Measurements from ENCODE around the gene TESK1. TPM values are rescaled to one million over a fixed set of nuclear protein-coding genes. Genes with fewer than 3 reads are reported as not detected.
"Not testable (repeated sequence)": the region's sequence is repeated elsewhere in the genome, so short reads cannot be mapped to it uniquely, and the experiment has no call there.

TESK1 gene
- total and polyA plus RNA-seq, 2 donors, result 9.3 to 32.8 TPM

GRCh38 chr9:35643046-35643445 is 38.0 kb downstream of the TESK1 start:
- peaks cover 0 to 8% of the 10 kb centered on the region in 2 donors for H3K36me3 ChIP-seq (ENCODE audit: control insufficient read depth in 2 of 2, insufficient read depth in 2 of 2, low read length in 1 of 2)
- H3K4me3 ChIP-seq (ENCODE audit: low read length in 2 of 2), result no peak overlapping the region
- no peaks in the 10 kb centered on the region for H3K27me3 ChIP-seq (ENCODE audit: control insufficient read depth in 2 of 2, insufficient read depth in 1 of 2, low read length in 1 of 2)
- peaks cover 20 to 35% of the 10 kb centered on the region in 2 donors for H3K4me1 ChIP-seq (ENCODE audit: control insufficient read depth in 2 of 2, insufficient read depth in 2 of 2, low read length in 2 of 2)
- WGBS, result 97% methylated on average over 12 of the region's 12 CpGs
- no peak overlapping the region for H3K27ac ChIP-seq (ENCODE audit: low read depth in 1 of 2, low read length in 1 of 2)
- no peaks in the 10 kb centered on the region for H3K9me3 ChIP-seq (ENCODE audit: control insufficient read depth in 2 of 2, insufficient read depth in 1 of 2, low read length in 1 of 2)
- no peak for DNase-seq (ENCODE audit: low read depth in 6 of 9, low spot score in 9 of 9)

DNA sequence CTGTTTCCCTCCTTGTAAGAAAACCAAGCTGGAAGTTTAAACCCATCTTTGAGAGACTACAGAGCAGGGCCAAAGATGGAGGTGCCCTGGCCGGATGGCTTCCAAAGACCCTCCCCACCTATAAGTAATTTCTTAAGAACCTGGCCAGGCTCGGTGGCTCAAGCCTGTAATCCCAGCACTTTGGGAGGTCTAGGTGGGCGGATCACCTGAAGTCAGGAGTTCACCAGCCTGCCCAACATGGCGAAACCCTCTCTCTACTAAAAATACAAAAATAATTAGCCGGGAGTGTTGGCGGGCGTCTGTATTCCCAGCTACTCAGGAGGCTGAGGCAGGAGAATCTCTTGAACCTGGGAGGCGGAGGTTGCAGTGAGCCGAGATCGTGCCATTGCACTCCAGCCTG is 40.7 kb downstream of the TESK1 start:
- H3K4me3 ChIP-seq (ENCODE audit: low read length in 2 of 2), result peak overlapping the region; percentile 68 to 95
- not testable (repeated sequence) for H3K9me3 ChIP-seq (ENCODE audit: control insufficient read depth in 2 of 2, insufficient read depth in 1 of 2, low read length in 1 of 2); H3K27me3 ChIP-seq (ENCODE audit: control insufficient read depth in 2 of 2, insufficient read depth in 1 of 2, low read length in 1 of 2); DNase-seq (ENCODE audit: low read depth in 6 of 9, low spot score in 9 of 9)
- WGBS, result 44% methylated on average over 10 of the region's 10 CpGs
- peaks cover 35 to 52% of the 10 kb centered on the region in 2 donors for H3K4me1 ChIP-seq (ENCODE audit: control insufficient read depth in 2 of 2, insufficient read depth in 2 of 2, low read length in 2 of 2)
- H3K36me3 ChIP-seq (ENCODE audit: control insufficient read depth in 2 of 2, insufficient read depth in 2 of 2, low read length in 1 of 2), result peaks cover 0 to 15% of the 10 kb centered on the region in 2 donors
- peak overlapping the region; percentile 93 to 99 for H3K27ac ChIP-seq (ENCODE audit: low read depth in 1 of 2, low read length in 1 of 2)

DNA sequence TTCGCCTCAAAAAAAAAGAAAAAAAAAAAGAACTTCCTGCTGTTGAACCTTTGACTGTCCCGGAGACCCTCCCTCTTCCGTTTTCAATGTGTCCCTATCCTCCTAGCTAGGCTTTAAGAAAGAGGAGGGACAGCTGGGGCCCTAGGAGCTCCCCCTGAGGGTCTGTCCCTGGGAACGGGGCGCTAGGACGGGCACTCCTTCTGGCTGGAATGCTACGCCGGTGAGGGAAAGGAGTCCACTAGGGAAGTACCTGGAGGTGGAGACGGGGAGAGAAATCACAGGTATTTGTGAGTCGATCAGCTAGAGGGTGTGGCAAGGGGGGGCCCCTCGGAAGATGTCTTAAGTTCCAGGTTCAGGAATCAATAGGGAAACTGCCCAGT is 41.1 kb downstream of the TESK1 start:
- WGBS, result under 1% methylated on average over 11 of the region's 11 CpGs
- peak in 6 of 9 donors; percentile 42 to 84 (median 58) for DNase-seq (ENCODE audit: low read depth in 6 of 9, low spot score in 9 of 9)

DNA sequence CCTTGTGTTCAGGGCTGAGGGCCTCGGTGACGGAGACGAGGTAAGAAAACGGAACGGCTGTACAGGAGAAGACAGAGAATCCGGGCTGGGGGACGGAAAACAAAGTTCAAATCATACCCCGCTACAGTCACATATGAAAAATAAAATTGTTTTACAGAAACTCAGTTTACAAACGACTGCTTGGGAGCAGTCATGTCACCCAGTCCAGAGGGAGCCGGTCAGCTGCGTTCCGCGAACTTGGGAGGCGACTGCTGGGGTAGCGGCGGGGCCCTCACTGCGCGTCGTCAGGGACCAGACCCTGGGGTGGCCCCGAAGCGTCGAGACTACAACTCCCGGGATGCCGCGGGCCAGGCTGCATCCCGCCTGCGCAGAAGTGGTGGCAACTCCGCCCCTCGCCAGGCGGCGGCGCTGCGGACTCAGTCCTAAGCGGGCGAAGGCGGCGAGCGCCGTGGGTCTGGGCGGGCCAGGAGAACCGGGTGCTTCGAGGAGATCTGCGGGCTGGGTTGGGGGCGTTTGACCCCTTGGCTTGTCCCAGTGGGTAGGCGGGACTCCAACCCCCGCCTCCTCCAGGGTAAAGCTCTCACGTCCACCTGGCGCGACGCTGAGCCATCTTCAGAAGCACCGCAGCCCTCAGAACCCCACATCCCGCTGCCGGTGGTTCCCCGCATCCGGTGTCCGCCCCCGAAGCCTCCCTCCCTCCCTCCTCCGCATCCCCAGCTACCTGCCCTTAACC is 41.6 kb downstream of the TESK1 start:
- Histone ChIP-seq H3K27ac (ENCODE audit: low read depth in 1 of 2, low read length in 1 of 2) (peak overlapping the region; percentile 95 to 99), H3K4me3 (ENCODE audit: low read length in 2 of 2) (peak overlapping the region; percentile 68 to 95), H3K4me1 (ENCODE audit: control insufficient read depth in 2 of 2, insufficient read depth in 2 of 2, low read length in 2 of 2) (peaks cover 41 to 62% of the 10 kb centered on the region in 2 donors), H3K9me3 (ENCODE audit: control insufficient read depth in 2 of 2, insufficient read depth in 1 of 2, low read length in 1 of 2) (no peaks in the 10 kb centered on the region), H3K36me3 (ENCODE audit: control insufficient read depth in 2 of 2, insufficient read depth in 2 of 2, low read length in 1 of 2) (peaks cover 0 to 15% of the 10 kb centered on the region in 2 donors), H3K27me3 (ENCODE audit: control insufficient read depth in 2 of 2, insufficient read depth in 1 of 2, low read length in 1 of 2) (no peaks in the 10 kb centered on the region)
- DNase-seq (ENCODE audit: low read depth in 6 of 9, low spot score in 9 of 9), result peak; percentile 83 to 96 (median 93)
- WGBS, result under 1% methylated on average over 58 of the region's 58 CpGs

More for the DNA sequence above, 41.1 kb downstream of the TESK1 start:
- Histone ChIP-seq H3K4me1 (ENCODE audit: control insufficient read depth in 2 of 2, insufficient read depth in 2 of 2, low read length in 2 of 2) (peaks cover 36 to 56% of the 10 kb centered on the region in 2 donors), H3K4me3 (ENCODE audit: low read length in 2 of 2) (peak overlapping the region; percentile 68 to 95), H3K9me3 (ENCODE audit: control insufficient read depth in 2 of 2, insufficient read depth in 1 of 2, low read length in 1 of 2) (no peaks in the 10 kb centered on the region), H3K27me3 (ENCODE audit: control insufficient read depth in 2 of 2, insufficient read depth in 1 of 2, low read length in 1 of 2) (no peaks in the 10 kb centered on the region), H3K27ac (ENCODE audit: low read depth in 1 of 2, low read length in 1 of 2) (peak overlapping the region; percentile 95 to 99), H3K36me3 (ENCODE audit: control insufficient read depth in 2 of 2, insufficient read depth in 2 of 2, low read length in 1 of 2) (peaks cover 0 to 15% of the 10 kb centered on the region in 2 donors)

DNA sequence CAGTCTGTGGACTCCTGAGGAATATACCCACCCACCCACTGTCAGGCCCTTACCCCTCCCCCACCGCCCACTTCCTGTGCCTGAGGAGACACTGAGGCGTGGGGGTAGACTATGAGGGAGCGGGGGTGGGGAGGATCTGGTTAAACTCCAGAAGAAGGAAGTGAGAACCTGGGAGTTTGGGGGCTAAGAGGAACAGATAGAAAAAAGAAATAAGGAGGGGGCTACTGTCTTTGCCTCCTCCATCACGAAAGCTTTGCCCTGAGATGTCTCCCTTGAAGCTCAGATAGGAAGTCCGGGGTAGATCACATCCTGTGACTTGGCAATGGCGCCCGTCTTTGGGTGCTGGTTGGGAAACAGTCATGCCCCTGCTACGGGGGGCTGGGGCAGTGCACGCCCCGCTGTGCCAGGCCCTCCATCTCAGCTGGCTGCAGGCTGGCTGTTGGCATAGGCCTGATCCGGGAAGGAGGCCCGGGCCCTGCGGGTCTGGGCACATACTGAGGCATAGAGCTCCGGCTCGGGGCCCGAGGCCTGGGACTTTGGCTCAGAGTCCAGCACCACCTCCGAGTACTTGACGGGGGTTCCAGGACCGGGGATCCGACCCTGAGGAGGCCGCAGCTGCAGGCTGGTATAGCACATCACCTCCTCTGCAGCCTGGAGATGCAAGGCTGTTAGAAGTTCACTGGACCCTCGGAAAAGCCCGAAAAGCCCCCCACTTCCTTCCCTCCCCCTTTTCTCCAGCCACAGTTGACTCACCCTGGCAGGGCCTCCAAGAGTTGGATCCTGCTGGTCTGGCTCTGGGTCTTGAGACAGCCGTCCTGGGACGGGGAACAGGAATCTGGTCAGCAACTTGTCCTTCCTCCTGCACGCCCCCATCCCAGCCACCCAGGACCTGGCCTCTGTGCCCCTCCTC is 44.6 kb downstream of the TESK1 start:
- no peaks in the 10 kb centered on the region for H3K9me3 ChIP-seq (ENCODE audit: control insufficient read depth in 2 of 2, insufficient read depth in 1 of 2, low read length in 1 of 2)
- H3K27ac ChIP-seq (ENCODE audit: low read depth in 1 of 2, low read length in 1 of 2), result peak overlapping the region; percentile 98 to 99
- H3K27me3 ChIP-seq (ENCODE audit: control insufficient read depth in 2 of 2, insufficient read depth in 1 of 2, low read length in 1 of 2), result no peaks in the 10 kb centered on the region
- peak overlapping the region; percentile 65 to 75 for H3K4me3 ChIP-seq (ENCODE audit: low read length in 2 of 2)
- H3K4me1 ChIP-seq (ENCODE audit: control insufficient read depth in 2 of 2, insufficient read depth in 2 of 2, low read length in 2 of 2), result peaks cover 47 to 72% of the 10 kb centered on the region in 2 donors
- 65% methylated on average over 26 of the region's 26 CpGs for WGBS
- peaks cover 0 to 8% of the 10 kb centered on the region in 2 donors for H3K36me3 ChIP-seq (ENCODE audit: control insufficient read depth in 2 of 2, insufficient read depth in 2 of 2, low read length in 1 of 2)
- DNase-seq (ENCODE audit: low read depth in 6 of 9, low spot score in 9 of 9), result peak in 8 of 9 donors; percentile 54 to 88 (median 74)

- peak within 1 kb of the TSS; percentile 98 to 99 for H3K27ac ChIP-seq (ENCODE audit: low read depth in 1 of 2, low read length in 1 of 2)
- no peaks in the 10 kb centered on the region for H3K9me3 ChIP-seq (ENCODE audit: control insufficient read depth in 2 of 2, insufficient read depth in 1 of 2, low read length in 1 of 2)
- peak within 1 kb of the TSS; percentile 65 to 75 for H3K4me3 ChIP-seq (ENCODE audit: low read length in 2 of 2)
- peak in 8 of 9 donors; percentile 68 to 92 (median 79) for DNase-seq (ENCODE audit: low read depth in 6 of 9, low spot score in 9 of 9)
- no peaks in the 10 kb centered on the region for H3K27me3 ChIP-seq (ENCODE audit: control insufficient read depth in 2 of 2, insufficient read depth in 1 of 2, low read length in 1 of 2)
- 45% methylated on average over 22 of the region's 22 CpGs for WGBS
- H3K36me3 ChIP-seq (ENCODE audit: control insufficient read depth in 2 of 2, insufficient read depth in 2 of 2, low read length in 1 of 2), result peaks cover 0 to 8% of the 10 kb centered on the region in 2 donors
- peaks cover 45 to 65% of the 10 kb centered on the region in 2 donors for H3K4me1 ChIP-seq (ENCODE audit: control insufficient read depth in 2 of 2, insufficient read depth in 2 of 2, low read length in 2 of 2)
These were observed 45.5 kb downstream of the TESK1 start, which contains the start of gene SIT1 for GRCh38 chr9:35650341-35651158. Gene SIT1, minus strand, starts transcription at chr9:35650931. Its CDS starts 78 bp downstream, at chr9:35650853.

DNA sequence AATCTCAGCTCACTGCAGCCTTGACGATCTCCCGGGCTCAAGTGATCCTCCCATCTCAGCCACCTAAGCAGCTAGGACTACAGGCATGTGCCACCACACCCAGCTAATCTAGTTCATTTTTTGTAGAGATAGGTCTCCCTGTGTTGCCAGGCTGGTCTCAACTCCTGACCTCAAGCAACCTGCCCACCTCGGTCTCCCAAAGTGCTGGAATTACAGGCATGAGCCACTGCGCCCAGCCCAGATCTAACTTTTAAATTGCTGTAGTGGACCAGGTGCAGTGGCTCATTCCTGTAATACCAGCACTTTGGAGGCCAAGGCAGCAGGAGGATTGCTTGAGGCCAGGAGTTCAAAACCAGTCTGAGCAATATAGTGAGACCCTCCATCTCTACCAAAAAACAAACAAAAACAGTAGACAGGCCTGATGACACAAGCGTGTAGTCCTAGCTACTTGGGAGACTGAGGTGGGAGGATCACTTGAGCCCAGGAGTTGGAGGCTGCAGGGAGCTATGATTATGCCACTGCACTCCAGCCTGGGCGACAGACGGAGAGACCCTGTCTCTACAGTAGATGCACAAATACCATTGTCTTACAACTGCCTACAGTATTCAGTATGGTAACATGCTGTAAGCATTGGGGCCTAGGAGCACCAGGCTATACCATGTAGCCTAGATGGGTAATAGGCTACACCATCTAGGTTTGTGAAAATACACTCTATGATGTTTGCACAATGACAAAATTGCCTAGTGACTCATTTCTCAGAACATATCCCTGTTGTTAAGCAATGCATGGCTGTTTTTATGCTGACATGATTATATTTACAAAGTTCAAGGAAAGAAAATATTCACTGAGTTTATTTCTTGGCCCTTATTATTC is 47.1 kb downstream of the TESK1 start:
- Histone ChIP-seq H3K9me3 (ENCODE audit: control insufficient read depth in 2 of 2, insufficient read depth in 1 of 2, low read length in 1 of 2) (no peaks in the 10 kb centered on the region), H3K27ac (ENCODE audit: low read depth in 1 of 2, low read length in 1 of 2) (peak overlapping the region in 1 of 2 donors; percentile 11), H3K4me1 (ENCODE audit: control insufficient read depth in 2 of 2, insufficient read depth in 2 of 2, low read length in 2 of 2) (peaks cover 42 to 66% of the 10 kb centered on the region in 2 donors), H3K27me3 (ENCODE audit: control insufficient read depth in 2 of 2, insufficient read depth in 1 of 2, low read length in 1 of 2) (no peaks in the 10 kb centered on the region), H3K36me3 (ENCODE audit: control insufficient read depth in 2 of 2, insufficient read depth in 2 of 2, low read length in 1 of 2) (peaks cover 0 to 8% of the 10 kb centered on the region in 2 donors), H3K4me3 (ENCODE audit: low read length in 2 of 2) (no peak overlapping the region)
- 96% methylated on average over 7 of the region's 7 CpGs for WGBS
- DNase-seq (ENCODE audit: low read depth in 6 of 9, low spot score in 9 of 9), result no peak

GRCh38 chr9:35652829-35653209 is 47.8 kb downstream of the TESK1 start:
- DNase-seq (ENCODE audit: low read depth in 6 of 9, low spot score in 9 of 9), result no peak
- Histone ChIP-seq H3K27me3 (ENCODE audit: control insufficient read depth in 2 of 2, insufficient read depth in 1 of 2, low read length in 1 of 2) (peaks cover 0 to 2% of the 10 kb centered on the region in 2 donors), H3K9me3 (ENCODE audit: control insufficient read depth in 2 of 2, insufficient read depth in 1 of 2, low read length in 1 of 2) (no peaks in the 10 kb centered on the region), H3K4me3 (ENCODE audit: low read length in 2 of 2) (no peak overlapping the region), H3K27ac (ENCODE audit: low read depth in 1 of 2, low read length in 1 of 2) (no peak overlapping the region), H3K4me1 (ENCODE audit: control insufficient read depth in 2 of 2, insufficient read depth in 2 of 2, low read length in 2 of 2) (peaks cover 37 to 66% of the 10 kb centered on the region in 2 donors), H3K36me3 (ENCODE audit: control insufficient read depth in 2 of 2, insufficient read depth in 2 of 2, low read length in 1 of 2) (peaks cover 0 to 8% of the 10 kb centered on the region in 2 donors)
- WGBS, result 97% methylated on average over 8 of the region's 8 CpGs

All from thymus (tissue), 11 donors.